Stimulated activated CD8-positive, alpha-beta memory T cell treated with anti-CD3 and anti-CD28 coated beads, Interleukin-2, amount 100 ng/mL, for 48 hours (primary cell): Measurements from ENCODE around the gene ASIC1.
A peak's percentile ranks its signal among the peaks of the same experiment; 100 is the strongest.
"Not testable (repeated sequence)": the region's sequence is repeated elsewhere in the genome, so short reads cannot be mapped to it uniquely, and the experiment has no call there.

ENCODE experiments used
- DNase-seq, 2 donors: peaks; one replicate each; pipeline ENCODE4 v3.0.0-alpha.2; 2020; ENCODE audit warnings: low read depth in 2 of 2

The ASIC1 gene

DNA sequence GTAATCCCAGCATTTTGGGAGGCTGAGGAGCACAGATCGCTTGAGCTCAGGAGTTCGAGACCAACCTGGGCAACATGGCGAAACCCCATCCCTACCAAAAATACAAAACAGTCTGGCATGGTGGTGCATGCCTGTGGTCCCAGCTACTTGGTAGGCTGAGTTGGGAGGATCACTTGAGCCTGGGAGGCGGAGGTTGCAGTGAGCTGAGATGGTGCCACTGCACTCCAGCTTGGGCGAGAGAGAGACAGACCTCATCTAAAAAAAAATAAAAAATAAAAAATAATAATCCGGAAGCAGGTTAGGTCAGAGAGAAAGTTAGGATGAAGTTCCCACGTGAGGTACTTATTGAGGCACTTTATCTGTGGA is 27.0 kb downstream of the ASIC1 start:
- DNase-seq, result not testable (repeated sequence)

DNA sequence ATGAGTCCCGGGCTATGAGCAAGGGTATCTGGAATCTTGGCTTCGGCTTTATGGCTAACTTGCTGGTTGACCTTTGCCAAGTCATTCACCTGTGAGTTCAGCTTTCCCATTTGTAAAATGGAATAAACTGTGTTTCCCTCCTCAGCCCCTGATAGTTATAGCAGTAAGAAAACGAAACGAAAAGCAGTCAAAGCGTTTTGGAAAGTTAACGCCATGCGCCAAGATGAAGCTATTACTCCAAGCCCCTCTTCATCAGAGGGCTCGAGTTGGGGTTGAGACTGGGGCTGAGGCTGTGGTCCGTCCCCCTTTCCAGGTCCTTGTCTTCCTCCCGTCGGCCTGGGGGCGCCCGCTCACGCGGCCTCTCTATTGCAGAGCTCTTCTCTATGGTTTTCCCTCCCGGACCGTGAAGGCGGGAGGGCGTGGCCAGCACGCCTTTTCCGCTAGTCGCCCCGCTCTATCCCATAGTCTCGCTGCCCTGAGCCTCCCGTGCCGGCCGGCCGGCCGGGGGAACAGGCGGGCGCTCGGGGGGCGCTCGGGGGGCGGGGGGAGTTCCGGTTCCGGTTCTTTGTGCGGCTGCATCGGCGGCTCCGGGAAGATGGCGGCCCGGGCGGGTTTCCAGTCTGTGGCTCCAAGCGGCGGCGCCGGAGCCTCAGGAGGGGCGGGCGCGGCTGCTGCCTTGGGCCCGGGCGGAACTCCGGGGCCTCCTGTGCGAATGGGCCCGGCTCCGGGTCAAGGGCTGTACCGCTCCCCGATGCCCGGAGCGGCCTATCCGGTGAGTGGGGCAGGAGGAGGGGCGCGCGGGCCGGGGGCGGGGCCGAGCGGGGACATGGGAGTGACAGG is 27.6 kb downstream of the ASIC1 start, which contains the start of gene SMARCD1:
TSS of gene SMARCD1 (plus strand) at position 568 of the 840 bp plus-strand sequence. CDS start at position 596, 28 bp downstream.
- DNase-seq, result peak; percentile 81 to 85

GRCh38 chr12:50085615-50086072 is 28.2 kb downstream of the ASIC1 start:
- no peak for DNase-seq

- DNase-seq, result no peak
Measured at GRCh38 chr12:50086148-50086547, 28.8 kb downstream of the ASIC1 start.

DNA sequence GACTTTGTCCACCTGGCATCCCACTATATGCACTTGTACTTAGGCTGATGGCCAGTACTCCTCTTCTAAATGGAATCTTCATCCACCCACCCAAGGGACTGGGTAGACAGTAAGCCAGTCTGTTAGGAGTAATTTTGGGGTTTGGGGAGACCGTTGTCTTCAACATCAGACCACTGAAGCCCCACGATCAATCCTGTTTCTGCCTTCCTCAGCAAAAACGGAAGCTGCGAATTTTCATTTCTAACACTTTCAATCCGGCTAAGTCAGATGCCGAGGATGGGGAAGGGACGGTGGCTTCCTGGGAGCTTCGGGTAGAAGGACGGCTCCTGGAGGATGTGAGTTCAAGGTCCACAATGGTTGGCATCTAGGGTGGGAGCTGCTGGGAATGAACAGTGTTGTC is 29.8 kb downstream of the ASIC1 start:
- DNase-seq, result no peak

GRCh38 chr12:50087995-50088394 is 30.6 kb downstream of the ASIC1 start:
- no peak for DNase-seq

DNA sequence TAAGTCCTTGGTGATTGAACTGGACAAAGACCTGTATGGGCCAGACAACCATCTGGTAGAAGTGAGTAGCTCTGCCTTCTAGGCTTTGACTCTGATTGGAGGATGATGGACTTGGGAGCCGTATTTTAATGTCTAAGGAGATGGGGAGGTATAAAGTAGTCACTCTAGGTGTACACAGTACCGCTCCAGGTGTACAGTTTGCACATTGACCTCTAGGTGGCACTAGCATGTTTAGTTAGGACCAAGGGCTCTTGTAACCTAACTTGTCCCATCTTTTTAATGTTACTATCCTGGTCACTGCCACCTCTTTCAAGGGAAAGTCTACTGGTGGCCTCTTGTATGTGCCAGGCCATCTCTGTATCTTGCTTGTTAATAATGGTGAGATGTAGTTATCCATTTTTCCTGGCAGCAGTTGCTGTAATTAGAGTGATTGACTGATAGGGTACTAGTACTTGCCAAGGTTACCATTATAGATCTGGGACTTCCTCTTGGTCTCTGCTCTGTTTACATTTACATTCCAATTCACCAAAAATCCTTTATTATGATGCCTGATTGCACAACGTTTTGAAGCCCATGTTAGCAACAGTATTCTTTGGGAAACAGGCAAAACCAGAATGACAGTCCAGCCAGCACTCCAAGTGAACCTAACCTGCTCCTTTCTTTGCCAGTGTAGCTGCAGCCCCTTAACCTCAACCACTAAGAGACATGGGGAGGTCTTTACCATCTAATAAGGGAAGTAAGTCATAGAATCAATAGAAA is 31.4 kb downstream of the ASIC1 start:
- DNase-seq, result peak in 1 of 2 donors; percentile 31

DNA sequence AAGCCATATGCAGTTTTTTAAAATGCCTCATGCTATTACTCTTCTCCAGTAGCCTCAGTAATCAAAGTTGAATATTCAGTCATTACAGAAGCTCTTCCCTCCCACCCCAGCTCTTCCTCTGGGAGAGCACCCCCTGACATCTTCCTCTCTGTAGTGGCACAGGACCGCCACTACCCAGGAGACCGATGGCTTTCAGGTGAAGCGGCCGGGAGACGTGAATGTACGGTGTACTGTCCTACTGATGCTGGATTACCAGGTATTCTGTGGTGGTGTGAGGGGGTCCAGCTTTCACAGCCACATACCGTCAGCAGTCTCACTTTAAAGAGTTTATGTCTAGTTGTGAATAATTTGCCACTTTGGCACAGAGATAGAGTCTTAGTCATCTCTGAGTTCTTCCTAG is 32.3 kb downstream of the ASIC1 start:
- no peak for DNase-seq

DNA sequence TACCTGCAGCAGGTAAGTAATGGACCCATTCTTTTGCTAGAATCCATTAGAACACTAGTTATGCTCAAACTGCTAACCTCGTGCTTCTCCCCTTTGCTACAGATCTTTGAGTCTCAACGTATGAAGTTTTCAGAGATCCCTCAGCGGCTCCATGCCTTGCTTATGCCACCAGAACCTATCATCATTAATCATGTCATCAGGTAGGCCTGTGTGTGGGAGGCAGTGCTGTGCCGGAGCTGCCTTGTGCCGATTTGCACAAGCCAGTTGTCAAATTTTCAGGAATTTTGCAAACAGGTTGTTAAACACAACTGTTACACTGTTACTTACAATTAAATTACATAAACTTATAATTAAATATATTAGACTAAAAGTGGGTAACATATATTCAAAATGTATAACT is 33.0 kb downstream of the ASIC1 start:
- DNase-seq, result no peak

DNA sequence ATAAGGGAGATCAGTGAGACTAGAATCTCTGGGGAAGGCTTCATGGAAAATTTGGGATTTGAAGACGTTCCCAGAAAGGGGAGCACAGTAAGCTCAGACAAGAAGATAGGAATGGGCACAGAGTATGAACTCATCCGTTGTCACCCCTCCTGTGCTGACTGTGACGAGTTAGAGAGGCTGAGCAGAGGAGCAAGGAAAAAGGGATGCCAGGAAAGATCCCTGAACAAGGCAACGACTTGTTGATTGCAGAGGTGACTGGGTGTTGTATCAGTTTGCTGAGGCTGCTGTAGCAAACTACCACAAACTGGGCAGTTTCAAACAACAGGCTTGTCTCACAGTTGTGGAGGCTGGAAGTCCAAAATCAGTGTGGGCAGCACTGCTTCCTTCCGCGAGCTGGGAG is 40.6 kb downstream of the ASIC1 start:
- DNase-seq, result no peak

GRCh38 chr12:50099302-50100008 is 42.1 kb downstream of the ASIC1 start:
- DNase-seq, result no peak

DNA sequence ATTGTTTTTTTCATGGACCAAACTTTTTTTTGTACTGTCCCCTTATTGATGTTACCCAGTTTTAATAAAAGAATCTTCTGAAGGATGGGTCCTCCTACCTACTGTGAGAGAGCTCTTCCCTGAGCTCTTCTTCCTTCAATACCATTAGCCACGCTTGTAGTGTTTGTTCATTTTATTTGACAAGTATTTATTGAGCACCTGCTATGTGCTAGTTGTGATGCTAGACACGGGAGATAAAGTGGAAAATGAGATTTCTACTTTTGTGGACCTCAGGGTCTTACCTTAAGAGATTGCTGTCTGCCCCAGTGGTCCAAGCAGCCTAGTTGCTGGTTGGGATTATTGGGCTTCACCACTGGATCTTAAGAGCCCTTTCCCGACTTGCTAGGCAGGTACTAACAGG is 43.2 kb downstream of the ASIC1 start:
- no peak for DNase-seq

- DNase-seq, result no peak
Measured at GRCh38 chr12:50101663-50102062, 44.3 kb downstream of the ASIC1 start.

DNA sequence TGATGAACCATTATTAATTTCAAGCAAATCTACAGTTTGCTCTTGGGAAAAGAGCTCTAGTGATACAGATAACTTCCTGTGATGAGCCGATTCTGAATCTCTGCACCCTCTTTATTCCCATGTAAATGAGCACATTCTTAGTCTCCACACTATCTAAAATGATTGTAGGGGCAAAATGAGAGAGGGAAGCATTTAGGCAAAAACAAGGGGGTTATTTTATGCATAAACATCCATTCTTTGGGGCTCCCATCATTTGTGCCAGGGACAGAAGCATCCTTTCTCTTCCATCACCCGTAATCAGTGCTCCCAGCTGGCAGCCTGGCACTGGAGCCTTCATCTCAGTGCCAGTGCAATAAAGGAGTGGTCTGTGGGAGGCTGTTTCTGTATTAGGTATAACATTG is 44.7 kb downstream of the ASIC1 start:
- no peak for DNase-seq

DNA sequence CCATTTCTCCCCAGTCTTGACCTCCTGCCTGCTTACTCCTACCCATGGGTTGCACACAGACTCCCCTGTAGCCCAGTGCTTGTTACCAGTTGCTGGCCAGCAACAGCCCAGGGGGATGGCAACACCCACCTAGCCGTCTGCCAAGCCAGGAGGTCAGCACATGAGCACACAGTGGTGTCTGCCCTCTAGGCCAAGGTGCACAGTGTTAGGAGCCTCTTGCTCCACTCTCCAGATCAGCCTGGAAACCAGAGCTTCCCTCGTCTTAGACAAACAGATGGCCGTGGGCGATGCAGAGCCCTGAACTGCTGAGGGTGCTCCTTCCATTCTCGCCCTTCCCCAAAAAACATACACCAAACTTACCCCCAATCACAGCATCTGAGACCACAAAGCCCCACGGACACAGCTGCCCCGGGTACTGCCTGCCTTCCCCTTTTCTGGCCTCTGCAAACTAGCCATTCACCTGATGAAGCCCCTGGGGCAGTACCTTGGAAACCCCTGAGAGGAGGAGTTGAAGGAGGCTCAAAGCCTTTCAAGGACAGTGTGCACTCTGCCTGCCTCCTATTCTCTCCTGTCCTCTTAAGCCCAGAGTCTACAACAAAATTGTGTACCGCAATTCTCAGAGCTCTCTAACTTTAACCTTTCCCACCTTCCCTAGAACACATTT is 45.4 kb downstream of the ASIC1 start:
- no peak for DNase-seq

DNA sequence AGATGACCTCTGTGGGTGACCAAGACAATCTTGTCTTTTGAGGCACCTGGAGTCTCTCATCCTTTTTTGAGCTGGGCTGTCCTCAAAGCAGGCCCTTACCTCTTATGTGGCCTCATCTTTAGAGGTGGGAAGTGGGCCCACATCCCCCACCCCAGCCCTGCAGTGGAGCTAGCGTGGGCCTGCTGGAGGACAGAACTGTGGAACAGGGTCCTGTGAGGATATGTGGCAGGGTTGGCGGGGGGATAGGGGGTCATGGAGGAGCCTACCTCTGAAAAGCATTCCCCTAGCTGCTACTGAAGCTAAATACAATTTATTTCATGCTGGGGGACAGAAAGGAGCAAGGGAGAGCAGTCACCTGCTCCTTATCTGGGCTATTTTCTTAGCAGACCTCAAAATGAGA is 46.0 kb downstream of the ASIC1 start:
- no peak for DNase-seq

DNA sequence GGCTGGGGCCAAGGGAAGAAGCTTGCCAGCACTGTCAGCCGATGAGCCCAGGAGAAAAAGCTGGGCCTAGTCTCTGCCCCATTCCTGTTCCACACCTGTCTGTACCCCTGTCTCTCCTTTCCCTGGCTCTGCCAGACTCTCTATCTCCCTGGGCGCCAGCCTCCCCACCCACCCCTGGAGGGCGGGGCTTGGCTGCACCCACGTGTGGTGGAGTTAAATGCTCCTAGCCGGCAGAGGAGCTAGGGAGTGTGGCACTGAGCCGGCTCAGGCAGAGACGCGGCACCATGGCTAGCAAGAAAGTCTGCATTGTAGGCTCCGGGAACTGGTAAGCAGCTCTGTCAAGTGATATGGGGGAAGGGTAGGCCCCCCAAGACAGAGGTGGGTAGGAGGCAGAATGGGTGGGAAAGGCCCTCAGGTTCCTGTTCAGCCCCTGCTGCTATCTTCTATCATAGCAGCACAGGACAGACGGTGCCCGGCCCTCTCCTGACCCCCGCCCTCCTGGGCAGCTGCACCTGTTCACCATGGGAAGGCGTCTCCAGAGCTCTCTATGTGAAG is 46.4 kb downstream of the ASIC1 start, which contains the start of gene GPD1:
TSS of gene GPD1 (plus strand) at position 242 of the 555 bp plus-strand sequence. CDS start at position 285, 43 bp downstream.
- DNase-seq, result peak in 1 of 2 donors; percentile 22

DNA sequence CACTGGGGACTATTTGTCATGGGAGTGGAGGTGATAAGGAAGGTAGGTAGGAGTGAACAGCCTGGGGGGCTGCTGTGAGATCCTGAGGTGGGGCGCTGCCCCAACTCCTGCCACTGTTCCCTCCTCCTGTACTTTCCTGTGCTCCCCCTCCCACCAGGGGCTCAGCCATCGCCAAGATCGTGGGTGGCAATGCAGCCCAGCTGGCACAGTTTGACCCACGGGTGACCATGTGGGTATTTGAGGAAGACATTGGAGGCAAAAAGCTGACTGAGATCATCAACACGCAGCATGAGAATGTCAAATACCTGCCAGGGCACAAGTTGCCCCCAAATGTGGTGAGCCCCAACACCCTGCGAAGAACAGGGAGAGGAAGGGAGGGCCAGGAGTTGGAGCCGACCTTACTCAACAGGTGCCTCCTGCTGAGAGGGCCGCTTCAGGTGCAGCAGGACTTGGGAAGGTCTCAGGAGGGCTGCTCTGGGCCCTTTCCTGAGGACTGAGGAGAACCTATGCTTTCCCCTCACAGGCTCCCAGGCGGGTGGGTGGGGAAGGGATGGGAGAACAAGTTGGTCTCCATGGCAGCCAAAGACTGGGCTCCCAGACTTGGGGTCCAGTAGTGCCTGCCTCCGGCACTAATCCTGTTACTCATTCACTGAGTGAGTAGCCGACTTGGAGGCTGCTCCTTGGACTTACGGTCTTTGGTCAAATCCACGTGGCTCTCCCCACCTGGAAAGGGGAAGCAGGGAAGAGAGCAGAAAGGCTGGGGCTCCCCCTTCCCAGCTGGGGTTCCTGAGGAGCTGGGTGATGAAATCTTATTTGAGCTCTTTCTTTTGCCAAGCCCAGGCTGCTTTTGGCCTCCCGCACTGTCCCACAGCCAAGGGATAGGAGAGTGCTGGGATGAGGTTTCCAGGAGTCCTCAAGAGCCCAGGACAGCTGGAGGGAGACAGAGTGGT is 47.3 kb downstream of the ASIC1 start:
- DNase-seq, result no peak

DNA sequence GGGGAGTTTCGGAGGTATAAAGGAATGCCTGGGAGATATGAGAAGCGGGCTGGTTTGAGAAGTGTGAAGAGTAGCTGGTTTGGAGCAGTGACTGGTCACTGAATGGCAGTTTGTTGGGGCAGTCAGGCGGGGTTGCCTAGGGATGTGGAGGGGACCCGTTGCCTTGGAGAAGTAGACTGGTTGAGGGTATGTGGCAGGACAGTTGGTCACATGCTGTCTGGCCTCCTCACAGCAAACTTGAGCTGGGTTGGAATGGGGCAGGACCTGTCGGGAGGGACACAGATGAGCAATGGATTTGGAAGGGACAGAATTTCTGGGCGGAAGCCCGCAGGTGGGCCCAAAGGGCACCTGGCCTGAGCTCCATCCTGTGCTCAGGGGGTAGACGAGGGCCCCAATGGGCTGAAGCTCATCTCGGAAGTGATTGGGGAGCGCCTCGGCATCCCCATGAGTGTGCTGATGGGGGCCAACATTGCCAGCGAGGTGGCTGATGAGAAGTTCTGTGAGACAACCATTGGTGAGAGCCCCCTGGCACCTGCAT is 48.6 kb downstream of the ASIC1 start:
- DNase-seq, result no peak

GRCh38 chr12:50106907-50107306 is 49.5 kb downstream of the ASIC1 start:
- DNase-seq, result no peak
